Pancreas (tissue), 10 donors: ENCODE results near the gene MOB3A. TPM values are rescaled to one million over a fixed set of nuclear protein-coding genes. Genes with fewer than 3 reads are reported as not detected.

Experiments used
- ATAC-seq, 4 donors: fragments of 200-7000 bp; cut with Tn5 transposase; one replicate each; pipeline versions ENCODE4 v1.8.0 to v1.9.1; 2020; ENCODE audit warnings: mild to moderate bottlenecking in 4 of 4, moderate library complexity in 4 of 4
- DNase-seq, 6 donors: peaks; one replicate each; pipeline ENCODE4 v3.0.0-alpha.2; 2020
- FAIRE-seq: peaks from 2 replicates; lab custom pipeline; 2012; peaks lifted over from hg19 to GRCh38; lab: Jason Lieb, UNC
- H3K27ac ChIP-seq, 4 donors: fragments of 200-600 bp; sonication (generic); 1 replicate in 3 of 4; 2 replicates in 1 of 4; pipeline versions ENCODE4 v1.5.0 to v1.8.0; 2020
- H3K27me3 ChIP-seq, 4 donors: fragments of 200-600 bp; one replicate each; pipeline ENCODE4 v1.8.0; 2021
- H3K36me3 ChIP-seq, 3 donors: fragments of 200-600 bp; sonication (generic) in 1 of 3; one replicate each; pipeline versions ENCODE4 v1.5.0 to v1.8.0; 2020 to 2021
- H3K4me1 ChIP-seq, 3 donors: fragments of 200-600 bp; one replicate each; pipeline ENCODE4 v1.8.0; 2021
- H3K4me3 ChIP-seq, 4 donors: fragments of 200-600 bp; sonication (generic) in 2 of 4; one replicate each; pipeline versions ENCODE4 v1.5.0 to v1.8.0; 2020 to 2021
- H3K9me3 ChIP-seq, 4 donors: fragments of 200-600 bp; one replicate each; pipeline ENCODE4 v1.8.0; 2021
- WGBS, 2 donors: extraction: QIAGEN DNeasy Blood & Tissue Kit; methylation state at CpG; one replicate each; pipeline ENCODE4 v1.1.7; 2013; 5-methylcytosine and 5-hydroxymethylcytosine counted together
- intact Hi-C, 3 donors: fragments of 100-400 bp; cut with DNase I; formaldehyde crosslinking; loops; one replicate each; pipeline versions ENCODE4 v1.11.1 to v1.14.2; 2022
- polyA plus RNA-seq, 2 donors: library from polyadenylated mRNA; stranded (reverse); fragments of 200-250 nt; gene quantifications; one replicate each; pipeline ENCODE4 v1.2.3, GENCODE V29; 2013
- total RNA-seq, 6 donors: library from RNA; stranded (reverse); fragmentation: NEBNext Ultra II Directional in 4 of 6; extraction: Animal tissue kit (Norgen Biotek cat#: 25700) in 4 of 6; gene quantifications; one replicate each; pipeline versions ENCODE4 v1.2.1 to v1.2.4, GENCODE V29; 2021 to 2023
- TF ChIP-seq, protein P1 (sequence below), 4 donors: fragments of 200-600 bp; sonication (generic) in 3 of 4; IDR thresholded peaks; one replicate each; pipeline versions ENCODE4 v1.5.0 to v1.8.0; 2021; ENCODE audit warnings: antibody characterized with exemption in 4 of 4
- donor health status: healthy with polysubstance abuse.
- donor health status: DM: no; HTN: no; CAD: no; lungs with moderate emphysema.
- donor health status: DM: no; HTN: no; CAD: no.
- donor health status: control.
- donor health status: control.
- donor health status: Bipolar disorder and iron deficiency.
- donor health status: DM: yes; HTN: yes; CAD: no.
- donor health status: DM: no; HTN: no; CAD: no.
- donor health status: DM: no; HTN: no; CAD: no.
- donor health status: DM: yes; HTN: yes; CAD: no.

MOB3A gene
- total and polyA plus RNA-seq, 8 donors = 9.2 to 26.0 (median 16.6) TPM

DNA sequence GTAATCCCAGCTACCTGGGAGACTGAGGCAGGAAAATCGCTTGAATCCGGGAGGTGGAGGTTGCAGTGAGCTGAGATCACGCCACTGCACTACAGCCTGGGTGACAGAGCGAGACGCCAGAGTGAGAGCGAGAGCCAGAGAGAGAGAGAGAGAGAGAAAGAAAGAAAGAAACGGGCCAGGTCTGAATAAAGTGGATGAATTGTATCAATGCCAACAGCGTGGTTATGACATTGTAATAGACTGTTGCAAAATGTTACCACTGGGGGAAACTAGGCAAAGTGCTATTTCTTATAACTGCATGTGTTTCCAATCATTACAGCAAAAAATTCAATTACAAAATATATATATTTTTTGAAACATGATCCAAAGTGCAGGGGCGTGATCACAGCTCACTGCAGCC lies 68.8 kb downstream of the MOB3A start:
- H3K4me3 ChIP-seq = no peak overlapping the region
- H3K9me3 ChIP-seq = no peaks in the 10 kb centered on the region
- FAIRE-seq = no peak
- no peak for DNase-seq
- no peaks in the 10 kb centered on the region for H3K36me3 ChIP-seq
- 66 to 67% methylated on average over 9 of the region's 9 CpGs for WGBS, 2 donors
- ATAC-seq = no peak
- no peaks in the 10 kb centered on the region for H3K27me3 ChIP-seq
- no peak overlapping the region for H3K27ac ChIP-seq
- intact Hi-C loops = no loop called here
- TF ChIP-seq, protein P1, sequence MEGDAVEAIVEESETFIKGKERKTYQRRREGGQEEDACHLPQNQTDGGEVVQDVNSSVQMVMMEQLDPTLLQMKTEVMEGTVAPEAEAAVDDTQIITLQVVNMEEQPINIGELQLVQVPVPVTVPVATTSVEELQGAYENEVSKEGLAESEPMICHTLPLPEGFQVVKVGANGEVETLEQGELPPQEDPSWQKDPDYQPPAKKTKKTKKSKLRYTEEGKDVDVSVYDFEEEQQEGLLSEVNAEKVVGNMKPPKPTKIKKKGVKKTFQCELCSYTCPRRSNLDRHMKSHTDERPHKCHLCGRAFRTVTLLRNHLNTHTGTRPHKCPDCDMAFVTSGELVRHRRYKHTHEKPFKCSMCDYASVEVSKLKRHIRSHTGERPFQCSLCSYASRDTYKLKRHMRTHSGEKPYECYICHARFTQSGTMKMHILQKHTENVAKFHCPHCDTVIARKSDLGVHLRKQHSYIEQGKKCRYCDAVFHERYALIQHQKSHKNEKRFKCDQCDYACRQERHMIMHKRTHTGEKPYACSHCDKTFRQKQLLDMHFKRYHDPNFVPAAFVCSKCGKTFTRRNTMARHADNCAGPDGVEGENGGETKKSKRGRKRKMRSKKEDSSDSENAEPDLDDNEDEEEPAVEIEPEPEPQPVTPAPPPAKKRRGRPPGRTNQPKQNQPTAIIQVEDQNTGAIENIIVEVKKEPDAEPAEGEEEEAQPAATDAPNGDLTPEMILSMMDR (IDR thresholded peaks at IDR 0.05) = no peak
- H3K4me1 ChIP-seq = peaks cover 8% of the 10 kb centered on the region in 3 donors

DNA sequence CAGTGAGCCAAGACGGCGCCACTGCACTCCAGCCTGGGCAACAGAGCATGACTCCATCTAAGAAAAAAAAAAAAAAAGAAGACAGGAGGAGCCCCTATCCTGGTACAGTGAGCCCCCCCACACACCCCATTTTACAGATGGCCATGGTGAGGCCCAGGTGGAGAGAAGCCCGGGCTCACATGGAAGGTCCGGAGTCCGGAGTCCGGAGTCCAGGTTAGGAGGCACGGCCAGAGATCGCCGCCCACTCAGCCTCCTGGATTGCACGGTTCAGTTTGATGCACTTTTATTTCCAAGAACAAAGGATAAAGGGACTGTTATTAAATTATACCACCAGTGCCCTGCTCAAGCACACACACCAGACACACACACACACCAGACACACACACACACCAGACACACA lies 69.4 kb downstream of the MOB3A start:
- WGBS, 2 donors = 79 to 82% methylated on average over 10 of the region's 10 CpGs
- Histone ChIP-seq H3K4me1 (peaks cover 3 to 4% (median 4%) of the 10 kb centered on the region in 3 donors), H3K9me3 (no peaks in the 10 kb centered on the region), H3K36me3 (no peaks in the 10 kb centered on the region), H3K27ac (no peak overlapping the region), H3K4me3 (no peak overlapping the region), H3K27me3 (no peaks in the 10 kb centered on the region)
- intact Hi-C loops = no loop called here
- ATAC-seq (no peak), FAIRE-seq (no peak), DNase-seq (no peak)
- TF ChIP-seq, protein P1 (IDR thresholded peaks at IDR 0.05) = no peak

GRCh38 chr19:2022289-2022688 lies 73.8 kb downstream of the MOB3A start:
- 93 to 100% methylated on average over 2 of the region's 2 CpGs for WGBS, 2 donors
- intact Hi-C loops = loop anchor here in 2 of 3 donors (5.0 kb wide), 2 partner anchors 45 to 50 kb away; no protein-coding TSS in a partner anchor

GRCh38 chr19:2021453-2022140 lies 74.5 kb downstream of the MOB3A start:
- TF ChIP-seq, protein P1 (IDR thresholded peaks at IDR 0.05) = no peak
- H3K4me1 ChIP-seq = no peaks in the 10 kb centered on the region
- no peak overlapping the region for H3K4me3 ChIP-seq
- no peak for ATAC-seq
- DNase-seq = no peak
- 71 to 91% methylated on average over 4 of the region's 4 CpGs for WGBS, 2 donors
- intact Hi-C loops = loop anchor here in 2 of 3 donors (5.0 kb wide), 2 partner anchors 46 to 51 kb away; no protein-coding TSS in a partner anchor
- no peak for FAIRE-seq
- H3K27ac ChIP-seq = no peak overlapping the region
- H3K36me3 ChIP-seq = no peaks in the 10 kb centered on the region
- no peaks in the 10 kb centered on the region for H3K9me3 ChIP-seq
- H3K27me3 ChIP-seq = no peaks in the 10 kb centered on the region

More at GRCh38 chr19:2022289-2022688, 73.8 kb downstream of the MOB3A start:
- Histone ChIP-seq H3K4me1 (no peaks in the 10 kb centered on the region), H3K27me3 (no peaks in the 10 kb centered on the region), H3K27ac (no peak overlapping the region), H3K9me3 (no peaks in the 10 kb centered on the region), H3K36me3 (no peaks in the 10 kb centered on the region), H3K4me3 (no peak overlapping the region)
- FAIRE-seq = no peak
- TF ChIP-seq, protein P1 (IDR thresholded peaks at IDR 0.05) = no peak
- no peak for ATAC-seq
- no peak for DNase-seq

Other genes with a start within 250 kb of the MOB3A start
- gene REXO1, start 247.8 kb downstream of the MOB3A start, total RNA-seq = 10 to 100 TPM; 10.5 to 16.6 (median 15.1) TPM
- gene REXO1, start 247.8 kb downstream of the MOB3A start, polyA plus RNA-seq = 10 to 100 TPM; 29.5 to 42.2 TPM
- gene KLF16, start 232.7 kb downstream of the MOB3A start, total RNA-seq = 10 to 100 TPM in 1 of 6 donors, 1 to 10 TPM in 5; 4.3 to 10.4 (median 7.9) TPM
- 1 to 10 TPM; 5.1 to 8.2 TPM for gene KLF16, start 232.7 kb downstream of the MOB3A start, polyA plus RNA-seq
- 10 to 100 TPM; 21.1 to 30.8 (median 24.4) TPM for gene ABHD17A, start 210.8 kb downstream of the MOB3A start, total RNA-seq
- 10 to 100 TPM; 62.4 to 71.0 TPM for gene ABHD17A, start 210.8 kb downstream of the MOB3A start, polyA plus RNA-seq
- gene ADAT3, start 190.9 kb downstream of the MOB3A start, total RNA-seq = 1 to 10 TPM; 2.0 to 6.5 (median 4.5) TPM
- gene ADAT3, start 190.9 kb downstream of the MOB3A start, polyA plus RNA-seq = 10 to 100 TPM in 1 of 2 donors, 1 to 10 TPM in 1; 5.2 to 10.1 TPM
- 10 to 100 TPM; 23.0 to 52.2 (median 30.7) TPM for gene SCAMP4, start 190.9 kb downstream of the MOB3A start, total RNA-seq
- gene SCAMP4, start 190.9 kb downstream of the MOB3A start, polyA plus RNA-seq = 10 to 100 TPM; 40.8 to 49.3 TPM
- gene CSNK1G2, start 155.2 kb downstream of the MOB3A start, total RNA-seq = 10 to 100 TPM; 20.7 to 33.0 (median 26.0) TPM
- 10 to 100 TPM; 68.0 to 69.4 TPM for gene CSNK1G2, start 155.2 kb downstream of the MOB3A start, polyA plus RNA-seq
- 10 to 100 TPM; 33.9 to 46.4 (median 36.6) TPM for gene BTBD2, start 80.6 kb downstream of the MOB3A start, total RNA-seq
- gene BTBD2, start 80.6 kb downstream of the MOB3A start, polyA plus RNA-seq = 10 to 100 TPM; 35.6 to 44.4 TPM
- 100 to 1,000 TPM; 178 to 446 (median 252) TPM for gene MKNK2, start 45.1 kb downstream of the MOB3A start, total RNA-seq
- 100 to 1,000 TPM; 102 to 143 TPM for gene MKNK2, start 45.1 kb downstream of the MOB3A start, polyA plus RNA-seq
- 10 to 100 TPM in 1 of 6 donors, 1 to 10 TPM in 5; 5.2 to 10.5 (median 7.0) TPM for gene IZUMO4, start 589 bp upstream of the MOB3A start, total RNA-seq
- gene IZUMO4, start 589 bp upstream of the MOB3A start, polyA plus RNA-seq = 10 to 100 TPM; 32.8 to 42.2 TPM
- gene AP3D1, start 55.2 kb upstream of the MOB3A start, total RNA-seq = 100 to 1,000 TPM in 1 of 6 donors, 10 to 100 TPM in 5; 75.2 to 105 (median 83.9) TPM
- 100 to 1,000 TPM in 1 of 2 donors, 10 to 100 TPM in 1; 88.3 to 102 TPM for gene AP3D1, start 55.2 kb upstream of the MOB3A start, polyA plus RNA-seq
- 10 to 100 TPM; 11.7 to 20.4 (median 14.5) TPM for gene DOT1L, start 67.6 kb upstream of the MOB3A start, total RNA-seq
- 10 to 100 TPM; 14.4 to 34.4 TPM for gene DOT1L, start 67.6 kb upstream of the MOB3A start, polyA plus RNA-seq
- gene PLEKHJ1, start 140.0 kb upstream of the MOB3A start, total RNA-seq = 10 to 100 TPM; 34.3 to 50.8 (median 39.6) TPM
- gene PLEKHJ1, start 140.0 kb upstream of the MOB3A start, polyA plus RNA-seq = 100 to 1,000 TPM in 1 of 2 donors, 10 to 100 TPM in 1; 90.8 to 101 TPM
- 10 to 100 TPM; 25.0 to 36.1 (median 29.6) TPM for gene SF3A2, start 140.5 kb upstream of the MOB3A start, total RNA-seq
- 10 to 100 TPM; 39.2 to 64.0 TPM for gene SF3A2, start 140.5 kb upstream of the MOB3A start, polyA plus RNA-seq
- gene AMH, start 153.0 kb upstream of the MOB3A start, total RNA-seq = 1 to 10 TPM; 1.4 to 4.1 (median 1.7) TPM
- 1 to 10 TPM; 8.9 to 9.5 TPM for gene AMH, start 153.0 kb upstream of the MOB3A start, polyA plus RNA-seq
- 1 to 10 TPM in 1 of 6 donors, under 1 TPM in 3, not detected in 2; 0.29 to 1.1 (median 0.80) TPM for gene JSRP1, start 160.1 kb upstream of the MOB3A start, total RNA-seq
- gene JSRP1, start 160.1 kb upstream of the MOB3A start, polyA plus RNA-seq = 1 to 10 TPM; 3.2 to 4.0 TPM
- gene PEAK3, start 185.8 kb upstream of the MOB3A start, total RNA-seq = under 1 TPM in 4 of 6 donors, not detected in 2; 0.13 to 0.81 (median 0.35) TPM
- gene PEAK3, start 185.8 kb upstream of the MOB3A start, polyA plus RNA-seq = under 1 TPM; 0.04 to 0.07 TPM
- 1 to 10 TPM in 1 of 6 donors, under 1 TPM in 1, not detected in 4; 0.16 to 1.5 TPM for gene LINGO3, start 211.8 kb upstream of the MOB3A start, total RNA-seq
- under 1 TPM in 1 of 2 donors, not detected in 1; 0.05 TPM for gene LINGO3, start 211.8 kb upstream of the MOB3A start, polyA plus RNA-seq
- 10 to 100 TPM; 18.3 to 36.4 (median 26.4) TPM for gene LSM7, start 232.3 kb upstream of the MOB3A start, total RNA-seq
- gene LSM7, start 232.3 kb upstream of the MOB3A start, polyA plus RNA-seq = 100 to 1,000 TPM; 147 to 170 TPM
- 10 to 100 TPM; 36.4 to 61.2 (median 50.6) TPM for gene SPPL2B, start 232.4 kb upstream of the MOB3A start, total RNA-seq
- gene SPPL2B, start 232.4 kb upstream of the MOB3A start, polyA plus RNA-seq = 100 to 1,000 TPM; 133 to 226 TPM